GM12878 (cell line): ENCODE results near the gene IL37. TPM values are rescaled to one million over a fixed set of nuclear protein-coding genes. Genes with fewer than 3 reads are reported as not detected.

ENCODE experiments used
- ATAC-seq: fragments of 200-7000 bp; cut with Tn5 transposase; 3 replicates; pipeline ENCODE4 v1.9.1; 2020; ENCODE audit warnings: mild to moderate bottlenecking, moderate library complexity
- BruUV-seq: library from RNA; stranded (reverse); fragments of 400-500 nt; replicated peaks from 2 replicates; lab custom pipeline; 2021; lab: Mats Ljungman, UMichigan
- CTCF ChIA-PET: fragments of 300-600 bp; sonication (Branson Sonifier 250); formaldehyde crosslinking; extraction: SDS; loops from one replicate; lab custom pipeline; 2021; ENCODE audit warnings: inconsistent platforms; lab: Yijun Ruan, JAX
- POLR2A ChIA-PET: fragments of 350-600 bp; formaldehyde crosslinking; extraction: SDS; loops from one replicate; lab custom pipeline; 2021; ENCODE audit warnings: inconsistent platforms; lab: Charles Lee
- RAD21 ChIA-PET: fragments of 300-600 bp; sonication (Branson Sonifier 250); formaldehyde crosslinking; loops from one replicate; lab custom pipeline; 2023; ENCODE audit warnings: antibody characterized with exemption; ENCODE audit not compliant: unreplicated experiment; lab: Charles Lee
- SMC1A ChIA-PET: fragments of 300-600 bp; sonication (Branson Sonifier 250); formaldehyde crosslinking; loops from one replicate; lab custom pipeline; 2023; ENCODE audit not compliant: unreplicated experiment, uncharacterized antibody; lab: Charles Lee
- DNase-seq: peaks from one replicate; pipeline ENCODE4 v3.0.0-alpha.2; 2011; ENCODE audit warnings: low read depth, low spot score
- FAIRE-seq: peaks from 3 replicates; lab custom pipeline; 2011; peaks lifted over from hg19 to GRCh38; lab: Jason Lieb, UNC
- H2AFZ ChIP-seq: 2 replicates; pipeline ENCODE4 v1.6.0; 2011; ENCODE audit warnings: low read depth, low read length, control low read depth; ENCODE audit not compliant: control insufficient read depth
- H3K27ac ChIP-seq: 2 replicates; pipeline ENCODE4 v1.5.1; 2011; ENCODE audit warnings: control low read depth; ENCODE audit not compliant: control insufficient read depth, insufficient read depth
- H3K27me3 ChIP-seq, 2 experiments: replicated peaks in 1 of 2; 2 replicates each; pipeline versions ENCODE4 v1.6.0 to v1.6.1; 2011; ENCODE audit warnings: low read length in 1 of 2; ENCODE audit not compliant: control insufficient read depth in 2 of 2, insufficient read depth in 2 of 2
- H3K36me3 ChIP-seq, 2 experiments: 2 replicates each; pipeline ENCODE4 v1.5.1; 2011; ENCODE audit warnings: low read length in 1 of 2; ENCODE audit not compliant: control insufficient read depth in 2 of 2, insufficient read depth in 2 of 2
- H3K4me1 ChIP-seq: 2 replicates; pipeline ENCODE4 v1.6.1; 2011; ENCODE audit warnings: mild to moderate bottlenecking, low read length, moderate library complexity, mixed read lengths; ENCODE audit not compliant: control insufficient read depth, insufficient read depth
- H3K4me2 ChIP-seq: 2 replicates; pipeline ENCODE4 v1.6.0; 2011; ENCODE audit warnings: control low read depth; ENCODE audit not compliant: control insufficient read depth, insufficient read depth
- H3K4me3 ChIP-seq: fragments of 200-600 bp; sonication (generic); 2 replicates; pipeline ENCODE4 v1.5.1; 2016
- H3K79me2 ChIP-seq: 2 replicates; pipeline ENCODE4 v1.6.0; 2011; ENCODE audit warnings: low read length; ENCODE audit not compliant: control insufficient read depth, insufficient read depth
- H3K9ac ChIP-seq: 2 replicates; pipeline ENCODE4 v1.8.0; 2011; ENCODE audit warnings: low read length, control low read depth, mixed read lengths; ENCODE audit not compliant: control insufficient read depth, insufficient read depth
- H3K9me3 ChIP-seq: replicated peaks from 3 replicates; pipeline ENCODE4 v1.5.1; 2011; ENCODE audit warnings: mild to moderate bottlenecking, low read length; ENCODE audit not compliant: control insufficient read depth, insufficient read depth
- H4K20me1 ChIP-seq: 2 replicates; pipeline ENCODE4 v1.6.0; 2011; ENCODE audit not compliant: control insufficient read depth, insufficient read depth
- BMI1 ChIP-seq: fragments of 450-650 bp; IDR thresholded peaks from 2 replicates; pipeline ENCODE4 v1.6.1; 2016; ENCODE audit warnings: mild to moderate bottlenecking, moderate library complexity, borderline replicate concordance
- CHD2 ChIP-seq: IDR thresholded peaks from 2 replicates; pipeline ENCODE4 v1.6.1; 2011; ENCODE audit warnings: low read depth, low read length, improper control_type of control experiment, borderline replicate concordance
- IRF4 ChIP-seq: IDR thresholded peaks from 2 replicates; pipeline ENCODE4 v1.6.1; 2011; ENCODE audit warnings: low read depth, low read length
- NFYB ChIP-seq: IDR thresholded peaks from 2 replicates; pipeline ENCODE4 v1.6.1; 2011; ENCODE audit warnings: low read depth, mild to moderate bottlenecking, low read length, improper control_type of control experiment, moderate library complexity; ENCODE audit not compliant: insufficient read depth
- RBBP5 ChIP-seq: fragments of 200-600 bp; sonication (generic); conservative IDR thresholded peaks from 2 replicates; pipeline ENCODE4 v1.6.1; 2016
- RELA ChIP-seq: fragments of 450-650 bp; IDR thresholded peaks from 2 replicates; pipeline ENCODE4 v1.8.0; 2014; ENCODE audit warnings: borderline replicate concordance; ENCODE audit not compliant: partially characterized antibody
- RFX5 ChIP-seq: IDR thresholded peaks from 2 replicates; pipeline ENCODE4 v1.6.1; 2011; ENCODE audit warnings: low read depth, low read length, improper control_type of control experiment
- ZNF384 ChIP-seq: IDR thresholded peaks from 2 replicates; pipeline ENCODE4 v1.6.1; 2012; ENCODE audit warnings: low read depth, mild to moderate bottlenecking, low read length, improper control_type of control experiment, borderline replicate concordance
- WGBS: methylation state at CpG from one replicate; pipeline ENCODE4 v1.1.6; 2016; ENCODE audit warnings: low lambda C conversion rate; ENCODE audit not compliant: insufficient replicate concordance, insufficient coverage; ENCODE audit errors: missing lambda C conversion rate; 5-methylcytosine and 5-hydroxymethylcytosine counted together
- in situ Hi-C: fragments of 300-500 bp; cut with MboI; formaldehyde crosslinking; loops from 9 replicates; pipeline ENCODE4 v1.14.3; 2018; ENCODE audit warnings: mixed read lengths
- intact Hi-C: fragments of 100-400 bp; cut with micrococcal nuclease; formaldehyde crosslinking; loops from one replicate; pipeline ENCODE4 v1.14.2; 2022; ENCODE audit not compliant: unreplicated experiment
- polyA plus RNA-seq, 11 experiments: library from polyadenylated mRNA; depleted of rRNA in 4 of 11; unstranded in 6 of 11; stranded (reverse) in 5 of 11; fragments of >200 nt; fragmentation: Nextera tagmentation in 4 of 11; fragmentation: Illumina TruSeq in 1 of 11; extraction: Ambion mirVana in 4 of 11; extraction: Trizol in 1 of 11; gene quantifications; 1 replicate in 1 of 11; 2 replicates in 10 of 11; pipeline versions ENCODE4 v1.2.1 to v1.2.3, GENCODE V29; 2011 to 2016; ENCODE audit warnings: inconsistent platforms in 2 of 11, missing spikeins in 2 of 11, low read depth in 1 of 11
- total RNA-seq, 4 experiments: library from RNA; depleted of rRNA in 3 of 4; stranded (reverse); fragments of >200 nt in 3 of 4; fragmentation: Illumina TruSeq in 1 of 4; extraction: Trizol in 1 of 4; gene quantifications; 2 replicates each; pipeline versions ENCODE4 v1.2.1 to v1.2.3, GENCODE V29; 2013 to 2021
- TF ChIP-seq, protein P1 (sequence below): IDR thresholded peaks from 2 replicates; pipeline ENCODE4 v1.6.1; 2012; ENCODE audit warnings: improper control_type of control experiment, low read depth, low read length; ENCODE audit not compliant: insufficient replicate concordance

Gene IL37
- total and polyA plus RNA-seq, 10 of the 15 experiments (the other 5 are each of a cell fraction or from before 2014, with no cell fraction given) = 0.41 to 0.54 TPM; not detected in 8

DNA sequence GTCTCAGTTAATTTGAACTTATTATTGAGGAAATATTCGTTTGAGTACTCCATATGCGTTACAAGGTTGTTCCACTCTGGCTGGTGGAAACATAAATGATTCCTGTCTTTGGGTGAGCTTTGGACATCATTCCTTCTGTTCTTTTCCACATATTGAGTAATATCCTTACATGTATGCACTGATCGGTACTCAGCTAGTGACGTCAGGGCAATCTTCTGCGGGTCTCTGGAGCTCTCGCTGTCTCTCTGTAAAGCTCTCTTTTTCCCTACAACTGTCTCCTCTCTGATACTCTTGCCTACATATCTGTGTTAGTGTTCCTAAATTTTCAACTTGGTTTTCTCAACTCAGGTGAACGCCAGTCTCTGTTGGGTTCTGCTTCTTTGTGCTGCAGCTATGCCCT is 43.4 kb downstream of the IL37 start (continued):
- TF ChIP-seq, protein P1, sequence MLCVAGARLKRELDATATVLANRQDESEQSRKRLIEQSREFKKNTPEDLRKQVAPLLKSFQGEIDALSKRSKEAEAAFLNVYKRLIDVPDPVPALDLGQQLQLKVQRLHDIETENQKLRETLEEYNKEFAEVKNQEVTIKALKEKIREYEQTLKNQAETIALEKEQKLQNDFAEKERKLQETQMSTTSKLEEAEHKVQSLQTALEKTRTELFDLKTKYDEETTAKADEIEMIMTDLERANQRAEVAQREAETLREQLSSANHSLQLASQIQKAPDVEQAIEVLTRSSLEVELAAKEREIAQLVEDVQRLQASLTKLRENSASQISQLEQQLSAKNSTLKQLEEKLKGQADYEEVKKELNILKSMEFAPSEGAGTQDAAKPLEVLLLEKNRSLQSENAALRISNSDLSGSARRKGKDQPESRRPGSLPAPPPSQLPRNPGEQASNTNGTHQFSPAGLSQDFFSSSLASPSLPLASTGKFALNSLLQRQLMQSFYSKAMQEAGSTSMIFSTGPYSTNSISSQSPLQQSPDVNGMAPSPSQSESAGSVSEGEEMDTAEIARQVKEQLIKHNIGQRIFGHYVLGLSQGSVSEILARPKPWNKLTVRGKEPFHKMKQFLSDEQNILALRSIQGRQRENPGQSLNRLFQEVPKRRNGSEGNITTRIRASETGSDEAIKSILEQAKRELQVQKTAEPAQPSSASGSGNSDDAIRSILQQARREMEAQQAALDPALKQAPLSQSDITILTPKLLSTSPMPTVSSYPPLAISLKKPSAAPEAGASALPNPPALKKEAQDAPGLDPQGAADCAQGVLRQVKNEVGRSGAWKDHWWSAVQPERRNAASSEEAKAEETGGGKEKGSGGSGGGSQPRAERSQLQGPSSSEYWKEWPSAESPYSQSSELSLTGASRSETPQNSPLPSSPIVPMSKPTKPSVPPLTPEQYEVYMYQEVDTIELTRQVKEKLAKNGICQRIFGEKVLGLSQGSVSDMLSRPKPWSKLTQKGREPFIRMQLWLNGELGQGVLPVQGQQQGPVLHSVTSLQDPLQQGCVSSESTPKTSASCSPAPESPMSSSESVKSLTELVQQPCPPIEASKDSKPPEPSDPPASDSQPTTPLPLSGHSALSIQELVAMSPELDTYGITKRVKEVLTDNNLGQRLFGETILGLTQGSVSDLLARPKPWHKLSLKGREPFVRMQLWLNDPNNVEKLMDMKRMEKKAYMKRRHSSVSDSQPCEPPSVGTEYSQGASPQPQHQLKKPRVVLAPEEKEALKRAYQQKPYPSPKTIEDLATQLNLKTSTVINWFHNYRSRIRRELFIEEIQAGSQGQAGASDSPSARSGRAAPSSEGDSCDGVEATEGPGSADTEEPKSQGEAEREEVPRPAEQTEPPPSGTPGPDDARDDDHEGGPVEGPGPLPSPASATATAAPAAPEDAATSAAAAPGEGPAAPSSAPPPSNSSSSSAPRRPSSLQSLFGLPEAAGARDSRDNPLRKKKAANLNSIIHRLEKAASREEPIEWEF = no peak
- TF ChIP-seq NFYB (no peak), BMI1 (no peak)

DNA sequence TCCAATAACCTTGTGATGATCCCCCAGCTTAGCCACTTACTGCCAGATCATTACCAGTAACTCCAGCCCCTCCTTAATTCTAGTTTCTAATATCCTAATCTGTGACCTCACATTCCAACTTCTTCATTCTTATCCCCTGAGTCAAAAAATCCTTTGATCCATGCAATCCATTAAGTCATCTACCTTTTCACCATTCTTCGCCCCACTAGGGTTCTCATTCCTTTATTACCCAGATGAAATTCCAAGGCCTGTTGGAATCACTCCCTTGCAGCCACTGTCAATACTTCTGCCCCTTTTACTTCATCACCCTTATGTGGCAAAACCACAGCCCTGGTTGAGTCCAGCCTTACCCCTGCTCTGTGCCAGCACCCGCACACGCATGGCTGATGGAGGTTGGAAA is 46.5 kb downstream of the IL37 start:
- H3K27me3 ChIP-seq = peaks cover 0 to 5% of the 10 kb centered on the region in 2 experiments; a peak in 2 of 4 replicates
- BruUV-seq = no TSS peak
- H3K4me1 ChIP-seq = no peaks in the 10 kb centered on the region
- H3K36me3 ChIP-seq = no peaks in the 10 kb centered on the region
- no peak for ATAC-seq
- no peak overlapping the region for H2AFZ ChIP-seq
- H3K4me2 ChIP-seq = no peak overlapping the region
- in situ Hi-C loops (loop anchor here (10.0 kb wide), 1 partner anchor 343 kb away; no protein-coding TSS in a partner anchor), intact Hi-C loops (loop anchor here (5.0 kb wide), 1 partner anchor 355 kb away; no protein-coding TSS in a partner anchor)
- ChIA-PET POLR2A (no interaction called here), SMC1A (no interaction called here), RAD21 (no interaction called here), CTCF (no interaction called here)
- no peak overlapping the region for H3K27ac ChIP-seq
- no peaks in the 10 kb centered on the region for H4K20me1 ChIP-seq
- TF ChIP-seq RFX5 = no peak
- no peak for TF ChIP-seq RBBP5
- no peak for TF ChIP-seq RELA
- no peak for TF ChIP-seq IRF4
- no peak for TF ChIP-seq ZNF384
- TF ChIP-seq CHD2 = no peak
- no peak for DNase-seq
- no peak overlapping the region for H3K4me3 ChIP-seq
- FAIRE-seq = no peak
- H3K9me3 ChIP-seq = no peaks in the 10 kb centered on the region
- no peaks in the 10 kb centered on the region for H3K79me2 ChIP-seq
- H3K9ac ChIP-seq = no peak overlapping the region
- 66% methylated on average over 3 of the region's 3 CpGs for WGBS
